A673 (cell line): Measurements from ENCODE around the gene TBC1D13. TPM values are rescaled to one million over a fixed set of nuclear protein-coding genes. Genes with fewer than 3 reads are reported as not detected.

Source experiments
- BruUV-seq: library from RNA; stranded (reverse); fragments of 400-500 nt; replicated peaks from 2 replicates; lab custom pipeline; 2021; lab: Mats Ljungman, UMichigan
- CTCF ChIA-PET: fragments of 300-600 bp; sonication (Branson Sonifier 250); formaldehyde crosslinking; loops from one replicate; lab custom pipeline; 2022; ENCODE audit warnings: antibody characterized with exemption; lab: Charles Lee
- POLR2A ChIA-PET: fragments of 300-600 bp; sonication (Branson Sonifier 250); formaldehyde crosslinking; loops from one replicate; lab custom pipeline; 2022; ENCODE audit warnings: antibody characterized with exemption; ENCODE audit not compliant: low non-redundant PET; lab: Charles Lee
- DNase-seq: peaks from one replicate; pipeline ENCODE4 v3.0.0-alpha.2; 2015; ENCODE audit warnings: low spot score
- H3K27ac ChIP-seq: fragments of 200-600 bp; sonication (generic); 2 replicates; pipeline ENCODE4 v1.5.1; 2016; ENCODE audit warnings: mixed run types, low read depth, mild to moderate bottlenecking, mixed read lengths, antibody characterized with exemption, low read length; ENCODE audit not compliant: poor library complexity, severe bottlenecking
- H3K27me3 ChIP-seq: fragments of 200-600 bp; sonication (generic); replicated peaks from 2 replicates; pipeline ENCODE4 v1.6.1; 2017; ENCODE audit warnings: mixed run types, low read depth, mild to moderate bottlenecking, mixed read lengths, antibody characterized with exemption, low read length; ENCODE audit not compliant: insufficient read depth, poor library complexity
- H3K36me3 ChIP-seq: fragments of 200-600 bp; sonication (generic); 2 replicates; pipeline ENCODE4 v1.6.1; 2016; ENCODE audit warnings: mixed run types, mild to moderate bottlenecking, mixed read lengths, antibody characterized with exemption, low read length; ENCODE audit not compliant: insufficient read depth, poor library complexity, severe bottlenecking
- H3K4me1 ChIP-seq: fragments of 200-600 bp; sonication (generic); 2 replicates; pipeline ENCODE4 v1.6.1; 2017; ENCODE audit warnings: mixed run types, mild to moderate bottlenecking, mixed read lengths, antibody characterized with exemption, low read length; ENCODE audit not compliant: insufficient read depth, poor library complexity, severe bottlenecking
- H3K4me3 ChIP-seq: fragments of 200-600 bp; sonication (generic); 2 replicates; pipeline ENCODE4 v1.5.1; 2016; ENCODE audit warnings: low read depth, mixed run types, mild to moderate bottlenecking, mixed read lengths, low read length; ENCODE audit not compliant: poor library complexity, severe bottlenecking
- H3K9me3 ChIP-seq: fragments of 200-600 bp; sonication (generic); 2 replicates; pipeline ENCODE4 v1.6.1; 2016; ENCODE audit warnings: mixed run types, low read depth, mild to moderate bottlenecking, mixed read lengths, antibody characterized with exemption, low read length; ENCODE audit not compliant: poor library complexity, severe bottlenecking
- EZH2 ChIP-seq: fragments of 200-600 bp; sonication (generic); IDR thresholded peaks from 2 replicates; pipeline ENCODE4 v1.6.1; 2017; ENCODE audit warnings: borderline replicate concordance, low read depth, mild to moderate bottlenecking, mixed read lengths, antibody characterized with exemption, low read length; ENCODE audit not compliant: poor library complexity, severe bottlenecking
- intact Hi-C: fragments of 100-400 bp; cut with micrococcal nuclease; formaldehyde crosslinking; loops from one replicate; pipeline ENCODE4 v1.10.0; 2022; ENCODE audit not compliant: unreplicated experiment
- total RNA-seq: library from RNA; stranded (reverse); gene quantifications from 2 replicates; pipeline ENCODE4 v1.2.3, GENCODE V29; 2021
- TF ChIP-seq, protein P1 (sequence below): fragments of 300-800, 200-600 bp; sonication (generic); conservative IDR thresholded peaks from 2 replicates; pipeline ENCODE4 v1.5.1; 2017; ENCODE audit warnings: low read depth, mild to moderate bottlenecking, antibody characterized with exemption, low read length, moderate library complexity, mixed read lengths

TBC1D13 gene
- total RNA-seq, 1 experiment from 2014 or later, result 26.7 TPM

DNA sequence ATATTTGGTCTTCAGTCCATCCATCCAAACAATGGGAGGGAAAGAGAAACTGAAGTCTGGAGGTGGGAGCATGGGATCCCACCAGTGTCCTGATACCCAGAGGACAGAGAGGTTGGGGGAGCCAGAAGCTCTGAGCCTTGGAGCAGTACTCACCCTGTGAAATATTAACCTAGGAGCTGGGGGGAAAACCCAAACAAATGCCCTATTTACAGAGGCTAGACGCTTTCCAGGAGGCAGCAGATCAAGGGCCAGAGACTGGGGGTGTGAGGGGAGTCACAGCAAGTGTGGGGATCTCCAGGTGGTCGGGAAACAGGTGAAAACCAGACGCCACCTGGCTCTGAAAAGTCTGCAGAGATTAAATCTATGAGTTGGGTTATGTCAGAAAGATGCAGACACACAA is 21.6 kb upstream of the TBC1D13 start:
- BruUV-seq, result no TSS peak
- ChIA-PET CTCF (no interaction called here), POLR2A (no interaction called here)
- Histone ChIP-seq H3K27ac (no peak overlapping the region), H3K36me3 (no peaks in the 10 kb centered on the region), H3K9me3 (no peaks in the 10 kb centered on the region), H3K27me3 (no peaks in the 10 kb centered on the region), H3K4me1 (no peaks in the 10 kb centered on the region), H3K4me3 (no peak overlapping the region)
- intact Hi-C loops, result no loop called here
- DNase-seq, result no peak
- TF ChIP-seq, protein P1, sequence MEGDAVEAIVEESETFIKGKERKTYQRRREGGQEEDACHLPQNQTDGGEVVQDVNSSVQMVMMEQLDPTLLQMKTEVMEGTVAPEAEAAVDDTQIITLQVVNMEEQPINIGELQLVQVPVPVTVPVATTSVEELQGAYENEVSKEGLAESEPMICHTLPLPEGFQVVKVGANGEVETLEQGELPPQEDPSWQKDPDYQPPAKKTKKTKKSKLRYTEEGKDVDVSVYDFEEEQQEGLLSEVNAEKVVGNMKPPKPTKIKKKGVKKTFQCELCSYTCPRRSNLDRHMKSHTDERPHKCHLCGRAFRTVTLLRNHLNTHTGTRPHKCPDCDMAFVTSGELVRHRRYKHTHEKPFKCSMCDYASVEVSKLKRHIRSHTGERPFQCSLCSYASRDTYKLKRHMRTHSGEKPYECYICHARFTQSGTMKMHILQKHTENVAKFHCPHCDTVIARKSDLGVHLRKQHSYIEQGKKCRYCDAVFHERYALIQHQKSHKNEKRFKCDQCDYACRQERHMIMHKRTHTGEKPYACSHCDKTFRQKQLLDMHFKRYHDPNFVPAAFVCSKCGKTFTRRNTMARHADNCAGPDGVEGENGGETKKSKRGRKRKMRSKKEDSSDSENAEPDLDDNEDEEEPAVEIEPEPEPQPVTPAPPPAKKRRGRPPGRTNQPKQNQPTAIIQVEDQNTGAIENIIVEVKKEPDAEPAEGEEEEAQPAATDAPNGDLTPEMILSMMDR, result no peak
- no peak for TF ChIP-seq EZH2

DNA sequence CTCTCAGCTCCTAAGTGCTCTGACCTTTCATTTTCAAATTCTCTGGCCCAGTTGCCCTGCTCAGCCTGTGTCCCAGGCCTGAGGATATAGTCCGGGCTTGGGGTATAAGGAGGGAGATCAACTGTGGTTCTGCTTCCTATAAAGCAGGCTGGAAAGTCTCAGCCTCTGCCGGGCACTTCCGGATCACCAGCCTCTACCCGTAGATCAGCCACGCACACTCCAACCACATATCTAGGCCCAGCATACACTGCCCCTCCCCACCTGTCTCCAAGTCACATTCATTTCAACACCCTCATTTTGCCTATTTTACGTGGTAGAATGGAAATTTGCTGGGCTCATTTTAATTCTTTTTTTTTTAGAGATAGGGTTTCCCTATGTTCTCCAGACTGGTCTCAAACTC is 18.4 kb upstream of the TBC1D13 start:
- no peak for DNase-seq
- BruUV-seq, result no TSS peak
- Histone ChIP-seq H3K36me3 (no peaks in the 10 kb centered on the region), H3K4me3 (no peak overlapping the region), H3K27ac (no peak overlapping the region), H3K4me1 (peaks cover 11% of the 10 kb centered on the region), H3K27me3 (no peaks in the 10 kb centered on the region), H3K9me3 (no peaks in the 10 kb centered on the region)
- TF ChIP-seq, protein P1, result no peak
- TF ChIP-seq EZH2, result no peak
- ChIA-PET CTCF (no interaction called here), POLR2A (no interaction called here)
- intact Hi-C loops, result no loop called here

- no peak for TF ChIP-seq EZH2
- TF ChIP-seq, protein P1, result no peak
- H3K4me1 ChIP-seq, result peaks cover 11% of the 10 kb centered on the region
- no peaks in the 10 kb centered on the region for H3K9me3 ChIP-seq
- H3K36me3 ChIP-seq, result no peaks in the 10 kb centered on the region
- BruUV-seq, result TSS peak; percentile 43
- H3K27me3 ChIP-seq, result no peaks in the 10 kb centered on the region
- ChIA-PET POLR2A (no interaction called here), CTCF (interaction anchor here (1.2 kb wide), 1 partner anchor 68 kb away, joined by 3 read pairs; the partner anchor contains the start of gene PKN3)
- no peak for DNase-seq
- H3K27ac ChIP-seq, result no peak overlapping the region
- intact Hi-C loops, result no loop called here
- H3K4me3 ChIP-seq, result peak overlapping the region; percentile 94
These were observed 16.6 kb upstream of the TBC1D13 start for GRCh38 chr9:128770286-128771030.
